ENCODE data around the gene ADAP2. TPM values are rescaled to one million over a fixed set of nuclear protein-coding genes. Genes with fewer than 3 reads are reported as not detected.
"Not testable (repeated sequence)": the region's sequence is repeated elsewhere in the genome, so short reads cannot be mapped to it uniquely, and the experiment has no call there.

Gene ADAP2
- total and polyA plus RNA-seq, 8 donors = 1.8 to 28.7 (median 8.0) TPM; not detected in 1

- Histone ChIP-seq H3K4me1 (peaks cover 18 to 36% (median 24%) of the 10 kb centered on the region in 4 donors), H3K27me3 (no peaks in the 10 kb centered on the region), H3K36me3 (peaks cover 0 to 13% (median 9%) of the 10 kb centered on the region in 4 donors), H3K4me3 (peak within 1 kb of the TSS; percentile 57 to 82 (median 68)), H3K27ac (peak within 1 kb of the TSS; percentile 92 to 99 (median 97)), H3K9me3 (no peaks in the 10 kb centered on the region)
- intact Hi-C loops (cut with DNase I; ENCODE audit: low total_unique reads) = no loop called here
- WGBS, 5 donors = 0 to 1% (median 0%) methylated on average over 41 to 66 of the region's 66 CpGs
- peak in 1 of 4 donors; percentile 35 for TF ChIP-seq POLR2A (IDR thresholded peaks at IDR 0.05)
- TF ChIP-seq EP300 (IDR thresholded peaks at IDR 0.05) = no peak
- TF ChIP-seq CTCF (IDR thresholded peaks at IDR 0.05) = peak in 4 of 7 experiments; percentile 24 to 59 (median 38)
- TF ChIP-seq POLR2AphosphoS5 (IDR thresholded peaks at IDR 0.05) = peak in 1 of 3 donors; percentile 79
- DNase-seq = peak; percentile 85 to 93
Measured at GRCh38 chr17:30970831-30971567, 49.3 kb downstream of the ADAP2 start, which contains the start of gene RNF135. Gene RNF135 (plus strand): TSS chr17:30971039. CDS start chr17:30971074, 35 bp downstream.

- no peak for TF ChIP-seq POLR2AphosphoS5 (IDR thresholded peaks at IDR 0.05)
- TF ChIP-seq EP300 (IDR thresholded peaks at IDR 0.05) = no peak
- no peak for TF ChIP-seq POLR2A (IDR thresholded peaks at IDR 0.05)
- no peak for TF ChIP-seq CTCF (IDR thresholded peaks at IDR 0.05)
Measured at GRCh38 chr17:30975042-30975820, 53.5 kb downstream of the ADAP2 start.

GRCh38 chr17:30979919-30980318 lies 58.2 kb downstream of the ADAP2 start:
- WGBS, 5 donors = 95 to 100% (median 98%) methylated on average over 4 to 10 of the region's 33 CpGs; no CpG with 5 or more reads in 2 of the 5 donors
- H3K4me3 ChIP-seq; DNase-seq; H3K9me3 ChIP-seq; H3K27me3 ChIP-seq; intact Hi-C loops (cut with DNase I; ENCODE audit: low total_unique reads); H3K27ac ChIP-seq; H3K4me1 ChIP-seq: not testable (repeated sequence)
- peaks cover 5 to 15% (median 14%) of the 10 kb centered on the region in 4 donors for H3K36me3 ChIP-seq

More at GRCh38 chr17:30975042-30975820, 53.5 kb downstream of the ADAP2 start:
- Histone ChIP-seq H3K27ac (no peak overlapping the region), H3K36me3 (peaks cover 0 to 13% (median 9%) of the 10 kb centered on the region in 4 donors), H3K4me1 (peaks cover 13 to 25% (median 18%) of the 10 kb centered on the region in 4 donors), H3K9me3 (no peaks in the 10 kb centered on the region), H3K4me3 (no peak overlapping the region), H3K27me3 (no peaks in the 10 kb centered on the region)
- intact Hi-C loops (cut with DNase I; ENCODE audit: low total_unique reads) = no loop called here
- 92 to 99% (median 95%) methylated on average over 8 of the region's 8 CpGs for WGBS, 5 donors
- peak; percentile 5 to 11 for DNase-seq

DNA sequence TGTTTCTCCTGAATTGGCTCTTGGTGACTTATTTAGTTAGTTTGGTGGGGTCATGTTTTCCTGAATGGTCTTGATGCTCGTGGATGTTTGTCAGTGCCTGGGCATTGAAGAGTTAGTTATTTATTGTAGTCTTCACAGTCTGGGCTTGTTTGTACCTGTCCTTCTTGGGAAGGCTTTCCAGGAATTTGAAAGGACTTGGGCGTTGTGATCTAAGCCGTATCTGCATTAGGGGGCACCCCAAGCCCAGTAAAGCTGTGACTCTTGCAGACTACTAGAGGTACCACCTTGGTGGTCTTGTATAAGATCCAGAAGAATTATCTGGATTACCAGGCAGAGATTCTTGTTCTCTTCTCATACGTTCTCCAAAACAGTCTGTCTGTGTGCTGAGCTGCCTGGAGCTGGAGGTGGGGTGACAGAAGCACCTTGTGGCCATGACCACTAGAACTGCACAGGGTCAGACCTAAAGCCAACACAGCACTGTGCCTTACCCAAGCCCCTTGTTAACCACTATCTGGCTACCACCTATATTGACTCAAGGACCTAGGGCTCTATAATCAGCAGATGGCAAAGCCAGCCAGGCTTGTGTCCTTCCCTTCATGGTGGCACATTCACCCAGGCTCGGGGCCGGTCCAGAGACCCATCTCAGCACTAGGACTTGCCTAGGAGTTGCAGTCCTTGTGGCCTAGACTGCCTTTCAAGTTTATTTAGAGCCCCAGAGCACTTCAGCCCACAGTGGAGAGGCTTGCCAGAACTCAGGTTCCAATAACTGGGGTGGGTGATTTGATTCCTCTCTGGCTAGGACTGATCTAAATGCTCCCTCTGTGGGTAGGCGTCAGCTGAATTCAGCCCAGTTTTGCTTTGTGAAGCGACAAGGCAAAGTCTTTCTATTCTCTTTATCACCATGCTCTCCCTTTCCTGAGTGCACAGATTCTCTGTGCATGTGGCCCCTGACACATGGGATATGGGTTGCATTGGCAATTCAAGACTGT lies 60.1 kb downstream of the ADAP2 start:
- 78 to 85% (median 82%) methylated on average over 7 to 8 of the region's 8 CpGs for WGBS, 5 donors
- Histone ChIP-seq H3K4me3 (no peak overlapping the region), H3K4me1 (no peaks in the 10 kb centered on the region), H3K9me3 (no peaks in the 10 kb centered on the region), H3K36me3 (peaks cover 19 to 26% (median 24%) of the 10 kb centered on the region in 4 donors), H3K27me3 (no peaks in the 10 kb centered on the region), H3K27ac (no peak overlapping the region)
- intact Hi-C loops (cut with DNase I; ENCODE audit: low total_unique reads) = no loop called here
- no peak for DNase-seq
- no peak for TF ChIP-seq CTCF (IDR thresholded peaks at IDR 0.05)
- no peak for TF ChIP-seq POLR2AphosphoS5 (IDR thresholded peaks at IDR 0.05)
- no peak for TF ChIP-seq POLR2A (IDR thresholded peaks at IDR 0.05)
- TF ChIP-seq EP300 (IDR thresholded peaks at IDR 0.05) = no peak

Data from stomach (tissue), 9 donors.